Activated CD8-positive, alpha-beta T cell treated with anti-CD3 and anti-CD28 coated beads for 36 hours (primary cell): ENCODE data around the gene DYNLT5. TPM values are rescaled to one million over a fixed set of nuclear protein-coding genes. Genes with fewer than 3 reads are reported as not detected.
A peak's percentile ranks its signal among the peaks of the same experiment; 100 is the strongest.

Experiments
- ATAC-seq: fragments of 200-7000 bp; cut with Tn5 transposase; one replicate; pipeline ENCODE4 v1.10.0; 2021; ENCODE audit warnings: mild to moderate bottlenecking, moderate library complexity
- CTCF ChIA-PET: fragments of 350-600 bp; sonication (Branson Sonifier 250); formaldehyde crosslinking; loops from one replicate; lab custom pipeline; 2021; ENCODE audit warnings: antibody characterized with exemption; lab: Charles Lee
- POLR2A ChIA-PET: fragments of 350-600 bp; sonication (Branson Sonifier 250); formaldehyde crosslinking; loops from one replicate; lab custom pipeline; 2021; ENCODE audit warnings: antibody characterized with exemption; lab: Charles Lee
- DNase-seq: peaks from one replicate; pipeline ENCODE4 v3.0.0-alpha.2; 2020
- H3K27ac Mint-ChIP-seq: one replicate; pipeline ENCODE4 v1.8.0; 2021; ENCODE audit warnings: mild to moderate bottlenecking, mixed read lengths
- H3K27me3 Mint-ChIP-seq: one replicate; pipeline ENCODE4 v1.8.0; 2021; ENCODE audit warnings: mixed read lengths
- H3K36me3 Mint-ChIP-seq: one replicate; pipeline ENCODE4 v1.8.0; 2021; ENCODE audit warnings: low read depth, mixed read lengths
- H3K4me1 Mint-ChIP-seq: one replicate; pipeline ENCODE4 v1.8.0; 2021; ENCODE audit warnings: low read depth, mixed read lengths
- H3K4me3 Mint-ChIP-seq: one replicate; pipeline ENCODE4 v1.8.0; 2021; ENCODE audit warnings: mild to moderate bottlenecking, moderate library complexity, mixed read lengths
- H3K9me3 Mint-ChIP-seq: one replicate; pipeline ENCODE4 v1.8.0; 2021; ENCODE audit warnings: mixed read lengths
- CTCF ChIP-seq: fragments of 200-600 bp; IDR thresholded peaks from one replicate; pipeline ENCODE4 v1.8.0; 2022; ENCODE audit warnings: antibody characterized with exemption, mild to moderate bottlenecking
- intact Hi-C: fragments of 100-400 bp; cut with micrococcal nuclease; formaldehyde crosslinking; loops from one replicate; pipeline ENCODE4 v1.10.0; 2022
- total RNA-seq, 2 experiments: library from RNA; stranded (reverse); gene quantifications; one replicate each; pipeline ENCODE4 v1.2.3, GENCODE V29; 2021

Gene DYNLT5
- total RNA-seq, 2 experiments from 2014 or later, result not detected

- Mint-ChIP-seq H3K4me1 (peaks cover 30% of the 10 kb centered on the region), H3K27ac (no peak overlapping the region), H3K27me3 (no peaks in the 10 kb centered on the region), H3K36me3 (no peaks in the 10 kb centered on the region), H3K4me3 (peak overlapping the region; percentile 28), H3K9me3 (no peaks in the 10 kb centered on the region)
- intact Hi-C loops, result loop anchor here (5.0 kb wide), 2 partner anchors 158 to 228 kb away; no protein-coding TSS in a partner anchor
- ChIA-PET CTCF (interaction anchor here (0.9 to 1.3 kb wide), 3 partner anchors 10 to 380 kb away, joined by 3 to 9 read pairs (median 3); no protein-coding TSS in a partner anchor), POLR2A (no interaction called here)
- no peak for ATAC-seq
- no peak for DNase-seq
- no peak for TF ChIP-seq CTCF
These were observed 16.7 kb downstream of the DYNLT5 start for GRCh38 chr1:66768965-66769364.

- peaks cover 30% of the 10 kb centered on the region for H3K4me1 Mint-ChIP-seq
- peak overlapping the region; percentile 57 for H3K4me3 Mint-ChIP-seq
- DNase-seq (peak; percentile 16), ATAC-seq (peak; percentile 69)
- POLR2A ChIA-PET, result interaction anchor here (0.6 kb wide), 1 partner anchor 163 kb away, joined by 3 read pairs; no protein-coding TSS in a partner anchor
- no peak for TF ChIP-seq CTCF
- H3K36me3 Mint-ChIP-seq, result no peaks in the 10 kb centered on the region
- no peaks in the 10 kb centered on the region for H3K27me3 Mint-ChIP-seq
- CTCF ChIA-PET, result interaction anchor here (0.9 to 1.3 kb wide), 4 partner anchors 9 to 379 kb away, joined by 3 to 9 read pairs (median 4); no protein-coding TSS in a partner anchor
- intact Hi-C loops, result loop anchor here (5.0 kb wide), 2 partner anchors 158 to 228 kb away; no protein-coding TSS in a partner anchor
- no peaks in the 10 kb centered on the region for H3K9me3 Mint-ChIP-seq
- peak overlapping the region; percentile 72 for H3K27ac Mint-ChIP-seq
These were observed 17.4 kb downstream of the DYNLT5 start for GRCh38 chr1:66769512-66770229.

DNA sequence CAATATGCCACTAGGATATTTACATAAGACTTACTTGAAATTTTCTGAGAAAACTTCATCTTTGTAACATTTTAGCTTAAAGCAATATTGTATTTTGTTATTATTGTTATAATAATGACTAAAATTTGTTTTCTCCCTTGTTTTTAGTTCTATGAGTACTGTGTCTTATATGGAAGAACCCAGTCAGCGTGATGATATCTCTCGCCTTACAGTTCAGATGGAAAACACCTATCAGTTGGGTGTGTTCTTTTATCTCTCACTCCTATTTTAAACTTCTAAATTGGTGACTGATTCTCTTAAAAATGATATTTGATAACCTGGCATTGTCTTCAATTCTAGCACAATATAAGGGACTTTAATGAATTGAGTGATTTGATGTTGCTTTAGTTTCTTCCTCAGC, 18.0 kb downstream of the DYNLT5 start:
- Mint-ChIP-seq H3K27ac (peak overlapping the region; percentile 72), H3K9me3 (no peaks in the 10 kb centered on the region), H3K4me3 (peak overlapping the region; percentile 57), H3K36me3 (no peaks in the 10 kb centered on the region), H3K4me1 (peaks cover 30% of the 10 kb centered on the region), H3K27me3 (no peaks in the 10 kb centered on the region)
- DNase-seq, result no peak
- POLR2A ChIA-PET, result interaction anchor here (0.6 kb wide), 1 partner anchor 163 kb away, joined by 3 read pairs; no protein-coding TSS in a partner anchor
- no peak for TF ChIP-seq CTCF
- intact Hi-C loops, result no loop called here
- CTCF ChIA-PET, result interaction anchor here (1.2 to 1.3 kb wide), 3 partner anchors 9 to 379 kb away, joined by 3 to 9 read pairs (median 4); no protein-coding TSS in a partner anchor
- peak; percentile 43 for ATAC-seq

DNA sequence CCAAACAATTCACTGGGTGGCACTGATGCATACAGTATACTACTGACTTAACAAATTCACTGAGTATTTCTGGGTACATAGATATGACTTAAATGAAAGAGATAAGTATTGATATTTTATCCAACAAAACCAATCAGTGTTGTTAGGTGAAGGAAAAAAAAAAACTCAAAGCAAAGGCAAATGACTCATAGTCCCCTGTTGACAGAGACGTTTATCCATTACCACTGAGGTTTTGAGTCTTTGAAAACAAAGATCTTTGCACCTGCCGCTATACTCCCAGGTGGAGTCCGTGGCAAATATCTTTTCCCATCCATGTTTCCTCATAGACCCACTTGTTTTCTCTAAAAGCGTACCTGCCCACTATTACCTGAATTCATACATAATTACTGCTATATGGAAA, 18.4 kb downstream of the DYNLT5 start:
- Mint-ChIP-seq H3K4me1 (peaks cover 30% of the 10 kb centered on the region), H3K36me3 (no peaks in the 10 kb centered on the region), H3K9me3 (no peaks in the 10 kb centered on the region), H3K27me3 (no peaks in the 10 kb centered on the region), H3K27ac (no peak overlapping the region), H3K4me3 (no peak overlapping the region)
- no peak for TF ChIP-seq CTCF
- DNase-seq, result no peak
- ChIA-PET CTCF (interaction anchor here (1.1 to 1.2 kb wide), 2 partner anchors 32 to 378 kb away, joined by 3 to 4 read pairs; no protein-coding TSS in a partner anchor), POLR2A (interaction anchor here (0.6 kb wide), 1 partner anchor 162 kb away, joined by 3 read pairs; no protein-coding TSS in a partner anchor)
- no peak for ATAC-seq
- intact Hi-C loops, result no loop called here

GRCh38 chr1:66773227-66773626, 21.0 kb downstream of the DYNLT5 start:
- intact Hi-C loops, result no loop called here
- Mint-ChIP-seq H3K27me3 (no peaks in the 10 kb centered on the region), H3K9me3 (no peaks in the 10 kb centered on the region), H3K27ac (no peak overlapping the region), H3K4me1 (peaks cover 30% of the 10 kb centered on the region), H3K36me3 (no peaks in the 10 kb centered on the region), H3K4me3 (no peak overlapping the region)
- POLR2A ChIA-PET, result no interaction called here
- no peak for TF ChIP-seq CTCF
- ATAC-seq (no peak), DNase-seq (no peak)
- CTCF ChIA-PET, result no interaction called here
